HG03108 (cell line): Measurements from ENCODE around the gene KCNK4.

Experiments used
- ATAC-seq: cut with Tn5 transposase; IDR thresholded peaks from one replicate; pipeline ENCODE4 v1.9.1; 2021; ENCODE audit warnings: moderate library complexity; ENCODE audit not compliant: unreplicated experiment

Gene KCNK4

DNA sequence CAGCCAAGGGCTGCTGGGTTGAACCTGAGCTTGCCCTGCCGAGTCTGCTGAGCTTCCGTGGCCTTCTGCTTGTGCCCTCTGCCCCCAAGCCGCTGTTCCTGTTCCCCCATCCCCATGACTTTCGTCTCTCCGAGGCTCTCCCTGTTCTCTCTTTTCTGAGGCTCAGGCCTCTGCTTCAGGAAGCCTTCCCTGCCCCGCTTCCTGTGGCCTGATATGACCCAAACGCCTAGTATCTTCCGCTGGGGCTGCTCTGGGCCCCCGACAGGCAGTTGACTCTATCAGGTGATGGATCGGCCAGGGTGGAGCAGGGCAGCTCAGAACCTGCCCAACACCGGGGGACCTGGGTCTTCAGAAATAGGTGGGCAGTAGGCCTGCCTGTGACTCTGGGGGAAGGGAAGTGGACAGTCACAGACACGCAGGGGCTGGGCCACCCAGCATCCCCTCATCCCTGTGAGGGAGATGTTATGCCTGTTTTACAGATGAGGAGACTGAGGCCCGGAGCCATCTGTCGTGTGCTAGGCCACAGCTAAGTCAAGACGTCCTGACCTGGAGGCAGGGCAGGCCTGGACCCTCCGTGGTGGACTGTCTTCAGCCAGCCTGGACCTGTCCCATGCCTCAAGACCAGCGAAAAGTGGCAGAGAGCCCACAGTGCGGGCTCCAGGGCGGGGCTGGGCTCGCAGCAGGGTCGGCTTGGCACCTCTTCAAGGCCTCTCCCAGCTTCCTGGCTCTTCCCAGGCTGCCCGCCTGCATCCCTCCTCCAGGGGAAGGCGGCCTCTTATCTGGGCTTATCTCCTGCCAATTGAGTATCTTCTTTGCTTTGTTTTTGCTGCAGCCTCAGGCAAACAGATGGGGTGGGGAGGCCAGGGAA, 22.8 kb upstream of the KCNK4 start:
- ATAC-seq, result no peak

DNA sequence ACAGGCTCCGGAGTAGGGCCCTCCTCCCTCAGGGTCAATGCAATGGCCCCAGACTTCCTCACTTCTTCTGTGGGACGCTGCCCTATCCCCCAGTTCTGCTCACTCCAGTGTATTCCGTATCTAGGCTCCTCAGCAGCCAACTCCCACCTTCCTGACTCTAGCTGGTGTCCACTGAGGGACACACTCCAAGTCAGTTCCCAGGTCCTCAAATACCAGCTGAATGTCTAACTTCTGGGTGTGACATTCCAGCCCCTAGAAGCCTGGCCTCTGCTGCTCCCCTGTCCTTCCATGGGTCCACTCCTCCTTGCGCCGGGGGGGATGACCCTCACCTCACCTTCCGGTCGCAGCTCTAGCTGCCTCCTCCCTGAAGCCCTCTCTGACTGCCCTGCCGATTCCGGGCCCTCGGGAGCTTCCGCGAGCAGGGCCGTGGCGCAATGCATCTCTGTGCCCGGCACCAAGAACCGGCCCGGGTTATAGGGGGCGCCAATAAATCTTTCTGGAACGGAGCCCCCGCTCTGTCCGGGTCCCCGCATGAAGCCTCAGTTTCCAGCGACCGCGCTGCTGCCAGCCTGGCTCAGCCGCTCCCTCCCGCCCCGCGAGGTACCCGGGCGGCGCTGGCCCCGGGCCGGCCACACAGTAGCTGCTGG, 22.1 kb upstream of the KCNK4 start:
- ATAC-seq, result peak; percentile 10

GRCh38 chr11:64269540-64270220, 21.4 kb upstream of the KCNK4 start:
- ATAC-seq, result peak; percentile 61

DNA sequence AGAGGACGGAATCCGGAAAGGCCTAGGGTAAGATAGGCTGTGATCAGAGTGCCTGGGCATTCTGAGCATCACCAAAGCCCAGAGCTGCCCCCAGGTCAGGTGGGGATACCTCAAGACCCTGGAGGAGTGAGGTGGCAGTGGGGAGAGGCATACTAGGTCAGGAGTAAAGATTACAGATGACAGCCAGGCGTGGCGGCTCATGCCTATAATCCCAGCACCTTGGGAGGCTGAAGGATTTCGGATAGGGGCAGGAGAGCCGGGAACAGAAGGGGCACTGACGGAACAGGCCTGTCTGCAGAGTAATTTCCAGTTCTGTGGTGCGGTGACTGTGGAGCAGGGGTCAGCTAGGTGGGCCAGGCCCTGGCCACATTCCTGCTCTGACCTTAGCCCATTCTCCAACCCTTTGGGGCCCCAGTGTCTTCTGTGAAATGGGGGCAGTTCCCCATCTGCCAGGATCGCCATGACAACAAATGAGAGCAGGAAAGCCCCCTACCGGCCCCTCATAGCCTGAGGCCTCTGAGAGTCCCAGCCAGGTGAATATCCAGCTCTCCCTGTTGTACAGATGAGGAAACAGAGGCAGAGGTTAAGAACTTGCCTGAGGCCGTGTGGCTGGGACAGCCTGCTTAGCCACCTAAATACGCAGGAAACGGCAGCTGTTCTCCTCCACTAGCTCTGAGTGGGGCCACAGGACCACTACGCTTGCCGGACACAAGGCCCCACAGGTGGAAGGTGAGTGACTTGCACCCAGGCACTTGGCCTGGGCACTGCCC, 15.9 kb upstream of the KCNK4 start:
- ATAC-seq, result no peak

DNA sequence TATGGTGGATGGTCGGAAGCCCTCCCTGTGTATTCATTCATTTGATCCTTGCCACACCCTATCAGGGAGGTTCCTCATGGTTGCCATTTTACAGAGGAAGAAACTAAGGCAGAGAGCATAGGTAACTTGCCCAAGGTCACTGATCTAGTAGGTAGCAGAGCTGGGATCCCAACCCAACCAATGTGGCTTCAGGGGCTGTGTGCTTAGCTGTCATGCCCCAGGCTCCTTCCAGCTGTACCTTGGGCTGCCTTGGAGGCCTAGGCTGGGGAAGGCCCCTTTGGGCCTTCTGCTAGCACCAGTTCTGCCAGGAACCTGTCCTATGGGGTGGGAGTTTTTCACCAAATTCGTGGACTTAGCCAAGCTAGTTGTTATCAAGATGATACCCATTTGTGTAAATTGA, 15.3 kb upstream of the KCNK4 start:
- no peak for ATAC-seq

- ATAC-seq, result no peak
Observed at GRCh38 chr11:64276653-64277431, 14.3 kb upstream of the KCNK4 start.

DNA sequence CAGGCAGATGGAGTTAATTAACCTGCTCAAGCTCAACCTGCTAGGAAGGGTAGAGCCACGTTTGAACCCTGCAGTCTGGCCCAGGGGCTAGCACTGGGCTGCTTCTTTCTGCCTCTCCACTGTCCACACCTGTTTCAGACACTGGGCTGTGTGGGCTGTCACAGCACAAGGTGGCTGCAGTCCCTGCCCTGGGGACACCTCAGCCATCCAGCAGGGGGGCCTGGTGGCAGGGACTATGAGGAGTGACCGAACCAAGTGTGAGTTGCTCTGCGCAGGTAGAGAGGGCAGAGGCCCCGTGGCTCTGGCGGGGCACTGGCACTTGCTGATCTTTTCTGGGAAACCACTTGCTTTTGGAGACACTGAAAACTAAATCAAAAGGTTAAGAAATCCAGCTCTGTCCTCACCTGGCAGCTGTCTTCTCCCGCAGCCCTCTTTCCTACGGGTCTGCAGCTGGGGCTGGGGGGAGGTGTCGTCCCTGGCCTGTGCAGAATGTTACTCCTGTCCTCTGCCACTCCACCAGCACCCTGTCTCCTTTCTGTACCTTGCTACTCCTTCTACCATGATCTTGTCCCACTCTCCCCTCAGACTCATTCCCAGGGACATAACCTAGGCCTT, 12.4 kb upstream of the KCNK4 start:
- no peak for ATAC-seq

GRCh38 chr11:64281957-64282770, 8.9 kb upstream of the KCNK4 start:
- no peak for ATAC-seq

DNA sequence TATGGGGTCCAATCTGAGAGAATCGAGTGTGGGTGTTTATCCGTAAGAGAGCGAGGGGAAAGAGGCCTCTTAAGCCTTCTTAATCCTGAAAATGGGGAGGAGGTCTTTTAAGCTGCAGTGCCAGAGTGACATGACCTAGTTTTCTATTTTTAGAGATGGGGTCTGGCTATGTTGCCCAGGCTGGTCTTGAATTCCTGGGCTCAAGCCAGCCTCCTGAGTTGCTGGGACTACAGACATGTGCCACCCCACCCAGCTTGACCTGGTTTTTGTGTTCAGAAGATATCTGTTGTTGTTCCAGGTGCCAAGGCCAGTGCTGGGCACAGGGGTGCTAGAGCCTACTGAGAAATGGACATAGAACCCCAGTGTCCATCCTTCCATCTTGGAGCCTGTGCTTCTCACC, 8.0 kb upstream of the KCNK4 start:
- ATAC-seq, result no peak

GRCh38 chr11:64284048-64284961, 6.8 kb upstream of the KCNK4 start, which contains the start of gene BAD:
Gene BAD (minus strand): TSS chr11:64284665. CDS start chr11:64284368, 297 bp downstream.
- ATAC-seq, result peak; percentile 72

DNA sequence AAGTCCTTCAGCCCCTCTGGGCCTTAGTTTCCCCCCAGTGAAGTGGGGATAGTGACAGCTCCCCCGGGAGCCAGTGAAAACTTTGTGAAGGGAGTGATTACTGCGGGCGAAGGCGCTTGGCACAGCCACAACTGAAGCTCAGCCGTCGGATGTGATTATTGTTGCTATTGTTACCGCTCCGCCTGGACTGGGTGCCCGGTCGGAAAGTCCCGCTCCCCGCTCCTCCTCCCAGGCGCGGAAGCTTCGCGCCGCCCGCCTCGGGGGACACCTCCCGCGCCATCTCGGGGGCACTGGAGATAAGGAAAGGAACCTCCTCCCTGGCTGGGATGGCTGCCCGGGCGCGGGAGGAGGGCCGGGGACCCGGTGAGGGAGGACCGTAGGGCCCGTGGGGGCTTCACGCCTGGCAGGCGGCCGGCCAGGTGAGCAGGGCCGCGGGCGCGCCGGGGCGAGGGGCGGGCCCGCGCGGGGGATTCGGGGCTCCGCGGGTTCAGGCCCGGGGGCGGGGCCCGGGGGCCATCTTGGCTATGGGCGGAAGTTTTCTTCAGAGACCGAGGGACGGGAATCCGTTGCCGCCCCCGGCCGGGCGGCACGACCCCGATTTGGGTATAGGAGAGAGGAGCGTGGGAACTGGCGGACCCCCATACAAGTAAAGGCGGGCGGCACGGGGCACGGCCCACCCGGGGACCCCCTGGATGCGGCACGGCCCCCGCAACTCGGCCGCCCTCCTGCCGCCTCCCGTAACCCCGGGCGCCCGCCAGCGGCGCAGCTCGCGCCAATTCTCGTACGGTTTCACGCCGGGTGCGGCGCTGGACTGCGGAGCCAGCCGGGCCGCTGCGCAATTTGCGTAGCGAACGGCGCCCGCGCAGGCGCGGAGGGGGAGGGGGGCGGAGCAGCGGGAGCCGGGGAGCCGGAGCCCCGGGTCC, 5.9 kb upstream of the KCNK4 start, which contains the start of gene GPR137:
TSS of gene GPR137 (plus strand) at position 887 of the 923 bp plus-strand sequence. CDS start 677 bp downstream, outside the sequence.
- peak; percentile 46 for ATAC-seq

GRCh38 chr11:64285885-64286800, 5.0 kb upstream of the KCNK4 start:
- ATAC-seq, result peak; percentile 1

- ATAC-seq, result no peak
Observed at GRCh38 chr11:64286801-64287159, 4.3 kb upstream of the KCNK4 start.

DNA sequence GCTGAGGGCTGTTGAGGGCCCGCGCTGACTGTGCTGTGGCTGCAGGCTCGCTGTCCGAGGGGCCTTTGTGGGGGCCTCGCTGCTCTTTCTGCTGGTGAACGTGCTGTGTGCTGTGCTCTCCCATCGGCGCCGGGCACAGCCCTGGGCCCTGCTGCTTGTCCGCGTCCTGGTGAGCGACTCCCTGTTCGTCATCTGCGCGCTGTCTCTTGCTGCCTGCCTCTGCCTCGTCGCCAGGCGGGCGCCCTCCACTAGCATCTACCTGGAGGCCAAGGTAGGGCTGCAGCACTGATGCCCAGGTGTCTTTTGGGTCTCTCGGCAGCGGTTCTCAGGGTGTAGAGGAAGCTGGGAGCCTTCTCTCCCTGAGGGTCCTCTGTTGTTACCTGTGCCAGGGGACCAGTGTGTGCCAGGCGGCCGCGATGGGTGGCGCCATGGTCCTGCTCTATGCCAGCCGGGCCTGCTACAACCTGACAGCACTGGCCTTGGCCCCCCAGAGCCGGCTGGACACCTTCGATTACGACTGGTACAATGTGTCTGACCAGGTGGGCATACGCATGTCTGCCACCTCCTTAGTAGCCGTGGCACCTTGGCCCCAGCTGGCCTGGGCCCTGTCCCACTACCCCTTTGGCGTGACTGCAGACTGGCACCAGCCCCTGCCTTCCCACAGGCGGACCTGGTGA, 3.3 kb upstream of the KCNK4 start:
- ATAC-seq, result no peak

GRCh38 chr11:64288353-64288750, 2.8 kb upstream of the KCNK4 start:
- no peak for ATAC-seq
